Calu3 (cell line): ENCODE measurements around the gene SHOC1. TPM values are rescaled to one million over a fixed set of nuclear protein-coding genes. Genes with fewer than 3 reads are reported as not detected.

ENCODE experiments used
- BruUV-seq: library from RNA; stranded (reverse); fragments of 400-500 nt; replicated peaks from 2 replicates; lab custom pipeline; 2021; lab: Mats Ljungman, UMichigan
- CTCF ChIA-PET: fragments of 300-600 bp; sonication (Branson Sonifier 250); formaldehyde crosslinking; loops from one replicate; lab custom pipeline; 2022; ENCODE audit warnings: antibody characterized with exemption; lab: Charles Lee
- DNase-seq: peaks from one replicate; pipeline ENCODE4 v3.0.0; 2022
- H3K27ac Mint-ChIP-seq: one replicate; pipeline ENCODE4 v1.8.0; 2022; ENCODE audit warnings: mixed read lengths; ENCODE audit not compliant: unreplicated experiment
- H3K27me3 Mint-ChIP-seq: one replicate; pipeline ENCODE4 v1.8.0; 2022; ENCODE audit warnings: mixed read lengths; ENCODE audit not compliant: unreplicated experiment
- H3K36me3 Mint-ChIP-seq: one replicate; pipeline ENCODE4 v1.8.0; 2022; ENCODE audit warnings: mild to moderate bottlenecking, moderate library complexity, mixed read lengths; ENCODE audit not compliant: insufficient read depth, unreplicated experiment
- H3K4me1 Mint-ChIP-seq: one replicate; pipeline ENCODE4 v1.8.0; 2022; ENCODE audit warnings: mild to moderate bottlenecking, low read depth, mixed read lengths; ENCODE audit not compliant: unreplicated experiment
- H3K4me3 Mint-ChIP-seq: one replicate; pipeline ENCODE4 v1.8.0; 2022; ENCODE audit warnings: mild to moderate bottlenecking, low read depth, moderate library complexity, mixed read lengths; ENCODE audit not compliant: unreplicated experiment
- H3K9me3 Mint-ChIP-seq: one replicate; pipeline ENCODE4 v1.8.0; 2022; ENCODE audit warnings: low read depth, mixed read lengths; ENCODE audit not compliant: unreplicated experiment
- intact Hi-C: fragments of 100-400 bp; cut with micrococcal nuclease; formaldehyde crosslinking; loops from one replicate; pipeline ENCODE4 v1.10.0; 2022; ENCODE audit not compliant: unreplicated experiment
- total RNA-seq: library from RNA; stranded (reverse); gene quantifications from 2 replicates; pipeline ENCODE4 v1.2.3, GENCODE V29; 2022
- TF ChIP-seq, protein P1 (sequence below): fragments of 200-600 bp; IDR thresholded peaks from one replicate; pipeline ENCODE4 v1.8.0; 2022; ENCODE audit warnings: antibody characterized with exemption; ENCODE audit not compliant: unreplicated experiment

The SHOC1 gene
- total RNA-seq, 1 experiment from 2014 or later, result not detected

DNA sequence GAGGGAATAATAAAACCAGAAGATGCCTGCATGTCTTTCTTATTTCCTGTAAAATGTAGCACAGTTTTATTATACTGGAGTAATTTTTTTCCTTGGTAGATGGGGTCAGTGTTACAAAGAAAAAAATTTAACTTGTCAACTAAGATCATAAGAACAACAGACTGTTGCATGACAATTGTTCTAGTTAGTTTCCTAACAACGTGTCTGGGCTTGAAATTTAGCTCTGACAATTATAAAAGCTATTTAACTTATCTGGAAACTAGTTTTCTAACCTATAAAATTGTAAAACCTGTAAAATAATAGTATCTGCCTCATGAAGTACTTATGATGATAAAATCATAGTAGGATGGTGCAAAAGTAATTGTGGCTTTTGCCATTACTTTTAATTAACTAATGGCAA, 4.9 kb downstream of the SHOC1 start:
- intact Hi-C loops, result no loop called here
- Mint-ChIP-seq H3K4me1 (no peaks in the 10 kb centered on the region), H3K9me3 (peaks cover 3% of the 10 kb centered on the region), H3K36me3 (no peaks in the 10 kb centered on the region), H3K27me3 (no peaks in the 10 kb centered on the region), H3K4me3 (no peak overlapping the region), H3K27ac (no peak overlapping the region)
- no peak for DNase-seq
- TF ChIP-seq, protein P1, sequence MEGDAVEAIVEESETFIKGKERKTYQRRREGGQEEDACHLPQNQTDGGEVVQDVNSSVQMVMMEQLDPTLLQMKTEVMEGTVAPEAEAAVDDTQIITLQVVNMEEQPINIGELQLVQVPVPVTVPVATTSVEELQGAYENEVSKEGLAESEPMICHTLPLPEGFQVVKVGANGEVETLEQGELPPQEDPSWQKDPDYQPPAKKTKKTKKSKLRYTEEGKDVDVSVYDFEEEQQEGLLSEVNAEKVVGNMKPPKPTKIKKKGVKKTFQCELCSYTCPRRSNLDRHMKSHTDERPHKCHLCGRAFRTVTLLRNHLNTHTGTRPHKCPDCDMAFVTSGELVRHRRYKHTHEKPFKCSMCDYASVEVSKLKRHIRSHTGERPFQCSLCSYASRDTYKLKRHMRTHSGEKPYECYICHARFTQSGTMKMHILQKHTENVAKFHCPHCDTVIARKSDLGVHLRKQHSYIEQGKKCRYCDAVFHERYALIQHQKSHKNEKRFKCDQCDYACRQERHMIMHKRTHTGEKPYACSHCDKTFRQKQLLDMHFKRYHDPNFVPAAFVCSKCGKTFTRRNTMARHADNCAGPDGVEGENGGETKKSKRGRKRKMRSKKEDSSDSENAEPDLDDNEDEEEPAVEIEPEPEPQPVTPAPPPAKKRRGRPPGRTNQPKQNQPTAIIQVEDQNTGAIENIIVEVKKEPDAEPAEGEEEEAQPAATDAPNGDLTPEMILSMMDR, result no peak
- CTCF ChIA-PET, result no interaction called here
- no TSS peak for BruUV-seq

DNA sequence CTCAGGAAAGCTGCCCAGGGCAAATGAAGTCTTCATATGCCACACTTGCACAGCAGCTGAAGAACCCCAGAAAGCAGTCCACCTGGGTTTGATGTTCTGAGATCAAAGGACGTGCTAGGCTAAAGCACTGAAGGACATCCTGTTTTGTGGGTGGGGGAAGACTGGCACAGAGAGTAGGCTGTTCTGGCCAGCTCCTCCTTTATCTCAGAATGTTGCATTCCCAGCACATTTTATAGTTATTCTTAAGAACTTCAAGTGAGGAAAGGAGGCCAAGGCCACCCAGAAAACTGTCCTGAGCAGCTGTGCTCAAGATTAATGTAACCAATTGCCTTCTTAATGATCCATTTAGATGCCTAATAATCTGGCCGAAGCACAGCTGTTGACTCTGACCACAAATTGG, 10.9 kb downstream of the SHOC1 start:
- no peak for DNase-seq
- TF ChIP-seq, protein P1, result no peak
- Mint-ChIP-seq H3K9me3 (peaks cover 3% of the 10 kb centered on the region), H3K27ac (no peak overlapping the region), H3K36me3 (no peaks in the 10 kb centered on the region), H3K4me1 (no peaks in the 10 kb centered on the region), H3K4me3 (no peak overlapping the region), H3K27me3 (no peaks in the 10 kb centered on the region)
- CTCF ChIA-PET, result no interaction called here
- BruUV-seq, result no TSS peak
- intact Hi-C loops, result no loop called here

DNA sequence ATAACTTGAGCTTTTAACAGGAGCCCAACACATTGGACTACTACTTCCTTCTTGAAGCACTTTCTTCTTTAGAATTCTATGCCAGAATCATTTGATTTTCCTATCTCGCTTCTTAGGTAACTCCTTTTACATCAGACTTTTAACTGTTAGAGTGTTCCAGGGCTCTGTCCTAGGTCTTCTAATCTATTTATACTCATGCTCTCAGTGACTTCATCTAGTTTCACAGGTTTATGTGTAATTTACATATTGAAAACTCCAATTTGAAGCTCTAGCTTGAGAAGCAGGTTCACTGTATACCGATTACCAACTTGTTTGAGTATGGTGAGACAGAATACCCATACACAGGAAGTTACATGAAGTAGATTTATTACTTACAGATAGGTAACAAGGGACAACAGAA, 11.3 kb downstream of the SHOC1 start:
- TF ChIP-seq, protein P1, result no peak
- BruUV-seq, result no TSS peak
- no peaks in the 10 kb centered on the region for H3K36me3 Mint-ChIP-seq
- H3K4me3 Mint-ChIP-seq, result no peak overlapping the region
- DNase-seq, result no peak
- no peak overlapping the region for H3K27ac Mint-ChIP-seq
- peaks cover 3% of the 10 kb centered on the region for H3K9me3 Mint-ChIP-seq
- no peaks in the 10 kb centered on the region for H3K27me3 Mint-ChIP-seq
- no peaks in the 10 kb centered on the region for H3K4me1 Mint-ChIP-seq
- intact Hi-C loops, result no loop called here
- CTCF ChIA-PET, result no interaction called here

DNA sequence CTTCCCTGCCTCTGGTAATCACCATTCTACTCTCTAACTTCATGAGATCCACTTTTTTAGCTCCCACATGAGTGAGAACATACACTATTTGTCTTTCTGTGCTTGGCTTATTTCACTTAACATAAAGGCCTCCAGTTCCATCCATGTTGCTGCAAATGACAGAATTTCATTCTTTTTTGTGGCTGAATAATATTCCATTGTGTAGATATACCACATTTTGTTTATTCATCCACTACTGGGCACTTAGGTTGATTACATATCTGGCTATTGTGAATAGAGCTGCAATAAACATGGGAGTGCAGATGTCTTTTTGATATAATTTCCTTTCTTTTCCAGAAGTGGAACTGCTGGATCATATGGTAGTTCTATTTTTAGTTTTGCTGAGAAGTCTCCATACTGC, 28.7 kb downstream of the SHOC1 start:
- no TSS peak for BruUV-seq
- Mint-ChIP-seq H3K27ac (no peak overlapping the region), H3K4me1 (no peaks in the 10 kb centered on the region), H3K9me3 (no peaks in the 10 kb centered on the region), H3K4me3 (no peak overlapping the region), H3K36me3 (no peaks in the 10 kb centered on the region), H3K27me3 (no peaks in the 10 kb centered on the region)
- DNase-seq, result no peak
- CTCF ChIA-PET, result no interaction called here
- intact Hi-C loops, result no loop called here
- TF ChIP-seq, protein P1, result no peak
